ENCODE results near the gene KRABD2.
"Not testable (repeated sequence)": the region's sequence is repeated elsewhere in the genome, so short reads cannot be mapped to it uniquely, and the experiment has no call there.

KRABD2 gene

GRCh38 chr17:8384801-8385378 lies 8.4 kb upstream of the KRABD2 start:
- Mint-ChIP-seq H3K27ac (peak overlapping the region in 1 of 6 donors; percentile 57), H3K36me3 (peaks cover 0 to 21% (median 10%) of the 10 kb centered on the region in 3 donors), H3K9me3 (no peaks in the 10 kb centered on the region), H3K4me1 (peaks cover 72 to 86% of the 10 kb centered on the region in 2 donors), H3K4me3 (peak overlapping the region; percentile 82 to 99 (median 98)), H3K27me3 (ENCODE audit: low read depth in 3 of 3) (peaks cover 2 to 12% (median 8%) of the 10 kb centered on the region in 3 donors)
- no peak for DNase-seq

DNA sequence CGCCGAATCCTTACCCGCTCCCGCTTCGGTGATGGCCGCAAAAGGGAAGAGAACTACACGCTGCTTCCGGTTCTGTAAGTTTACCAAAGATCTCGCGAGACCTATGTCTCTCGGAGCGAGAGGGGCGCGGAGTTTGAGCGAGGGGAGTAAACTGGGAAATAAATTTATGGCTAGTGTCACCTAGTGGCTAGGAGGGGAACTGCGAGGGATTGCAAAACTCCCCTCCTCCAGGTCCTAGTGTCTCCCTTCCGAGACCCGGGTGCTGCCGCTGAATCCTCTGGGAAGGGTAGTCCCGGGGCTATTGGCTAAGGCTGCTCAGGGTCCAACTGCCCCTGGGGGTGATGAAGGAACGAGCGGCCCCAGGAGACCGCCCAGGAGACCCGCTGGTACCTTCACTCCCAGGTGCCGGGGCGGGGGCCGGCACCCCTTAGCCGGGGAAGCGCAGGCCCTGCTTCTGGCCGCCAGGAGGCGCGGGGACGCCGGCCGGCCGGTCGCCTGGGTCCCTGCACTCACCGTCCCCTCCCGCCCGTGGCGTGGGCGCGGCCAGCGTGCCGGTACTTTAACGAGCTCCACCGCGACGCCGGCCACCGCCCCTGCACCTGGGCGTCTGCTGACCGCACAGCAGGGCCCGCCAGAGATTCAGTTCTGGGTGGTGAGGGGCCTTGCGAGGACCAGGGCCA lies 6.8 kb upstream of the KRABD2 start, which contains the start of gene RPL26:
Gene RPL26 (minus strand): TSS at position 51 of the 680 bp plus-strand sequence. CDS start 883 bp downstream, outside the sequence.
- no peaks in the 10 kb centered on the region for H3K9me3 Mint-ChIP-seq
- H3K27me3 Mint-ChIP-seq (ENCODE audit: low read depth in 3 of 3), result peaks cover 2 to 10% (median 8%) of the 10 kb centered on the region in 3 donors
- peaks cover 69 to 86% of the 10 kb centered on the region in 2 donors for H3K4me1 Mint-ChIP-seq
- H3K4me3 Mint-ChIP-seq, result peak within 1 kb of the TSS; percentile 97 to 99 (median 98)
- peak; percentile 96 to 97 (median 97) for DNase-seq
- peak within 1 kb of the TSS; percentile 92 to 98 (median 94) for H3K27ac Mint-ChIP-seq
- H3K36me3 Mint-ChIP-seq, result peaks cover 0 to 33% (median 17%) of the 10 kb centered on the region in 3 donors

- H3K4me1 Mint-ChIP-seq, result peaks cover 65 to 83% of the 10 kb centered on the region in 2 donors
- peaks cover 2 to 11% (median 10%) of the 10 kb centered on the region in 3 donors for H3K27me3 Mint-ChIP-seq (ENCODE audit: low read depth in 3 of 3)
Observed at GRCh38 chr17:8382880-8383142, 6.3 kb upstream of the KRABD2 start.

GRCh38 chr17:8382052-8382879 lies 5.8 kb upstream of the KRABD2 start:
- peak in 1 of 3 donors; percentile 9 for DNase-seq
- Mint-ChIP-seq H3K27me3 (ENCODE audit: low read depth in 3 of 3) (peaks cover 2 to 11% (median 10%) of the 10 kb centered on the region in 3 donors), H3K9me3 (no peaks in the 10 kb centered on the region), H3K27ac (peak overlapping the region; percentile 92 to 98 (median 94)), H3K36me3 (peaks cover 6 to 42% (median 21%) of the 10 kb centered on the region in 3 donors), H3K4me1 (peaks cover 64 to 83% of the 10 kb centered on the region in 2 donors), H3K4me3 (peak overlapping the region; percentile 97 to 99 (median 98))

More at GRCh38 chr17:8382880-8383142, 6.3 kb upstream of the KRABD2 start:
- Mint-ChIP-seq H3K36me3 (peaks cover under 1 to 38% (median 17%) of the 10 kb centered on the region in 3 donors), H3K4me3 (peak overlapping the region; percentile 97 to 99 (median 98)), H3K27ac (peak overlapping the region; percentile 92 to 98 (median 94)), H3K9me3 (no peaks in the 10 kb centered on the region)
- DNase-seq, result no peak

DNA sequence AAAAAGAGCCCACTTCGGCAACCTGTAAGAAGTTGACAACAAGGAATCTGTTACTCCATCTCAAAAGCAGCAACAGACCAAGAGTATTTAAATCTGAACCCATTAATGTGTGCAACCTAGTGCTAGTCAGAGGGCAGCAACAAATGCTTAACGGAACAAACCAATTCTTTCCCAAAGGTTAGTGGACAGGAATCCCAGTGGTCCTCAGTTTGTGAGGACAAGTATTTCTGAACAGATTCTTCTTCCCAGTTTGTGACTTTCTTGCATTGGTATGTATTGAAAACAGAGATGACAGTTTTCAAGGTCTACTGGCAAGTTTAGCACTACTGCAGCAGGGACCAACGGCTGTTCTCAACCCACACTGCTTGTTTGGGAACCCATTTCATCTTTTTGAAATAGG lies 3.5 kb upstream of the KRABD2 start:
- H3K4me3 Mint-ChIP-seq, result peak overlapping the region in 1 of 5 donors; percentile 15
- H3K27ac Mint-ChIP-seq, result peak overlapping the region in 1 of 6 donors; percentile 50
- H3K9me3 Mint-ChIP-seq, result no peaks in the 10 kb centered on the region
- peaks cover 77 to 92% of the 10 kb centered on the region in 2 donors for H3K4me1 Mint-ChIP-seq
- peaks cover 2 to 15% (median 10%) of the 10 kb centered on the region in 3 donors for H3K27me3 Mint-ChIP-seq (ENCODE audit: low read depth in 3 of 3)
- DNase-seq, result no peak
- H3K36me3 Mint-ChIP-seq, result peaks cover 6 to 43% (median 21%) of the 10 kb centered on the region in 3 donors

GRCh38 chr17:8378117-8378516 lies 1.6 kb upstream of the KRABD2 start:
- Mint-ChIP-seq H3K27ac (peak overlapping the region in 3 of 6 donors; percentile 55 to 88 (median 60)), H3K4me1 (peaks cover 66 to 76% of the 10 kb centered on the region in 2 donors), H3K36me3 (peaks cover 6 to 42% (median 20%) of the 10 kb centered on the region in 3 donors), H3K4me3 (peak overlapping the region in 2 of 5 donors; percentile 15 to 42)
- not testable (repeated sequence) for DNase-seq; H3K27me3 Mint-ChIP-seq (ENCODE audit: low read depth in 3 of 3); H3K9me3 Mint-ChIP-seq

GRCh38 chr17:8377422-8377821 lies 918 bp upstream of the KRABD2 start:
- Mint-ChIP-seq H3K4me3 (peak overlapping the region; percentile 33 to 92 (median 88)), H3K27ac (peak overlapping the region; percentile 76 to 92 (median 86)), H3K36me3 (peaks cover 6 to 35% (median 16%) of the 10 kb centered on the region in 3 donors), H3K4me1 (peaks cover 59 to 69% of the 10 kb centered on the region in 2 donors), H3K27me3 (ENCODE audit: low read depth in 3 of 3) (peaks cover 0 to 6% (median 0%) of the 10 kb centered on the region in 3 donors), H3K9me3 (no peaks in the 10 kb centered on the region)
- DNase-seq, result no peak

DNA sequence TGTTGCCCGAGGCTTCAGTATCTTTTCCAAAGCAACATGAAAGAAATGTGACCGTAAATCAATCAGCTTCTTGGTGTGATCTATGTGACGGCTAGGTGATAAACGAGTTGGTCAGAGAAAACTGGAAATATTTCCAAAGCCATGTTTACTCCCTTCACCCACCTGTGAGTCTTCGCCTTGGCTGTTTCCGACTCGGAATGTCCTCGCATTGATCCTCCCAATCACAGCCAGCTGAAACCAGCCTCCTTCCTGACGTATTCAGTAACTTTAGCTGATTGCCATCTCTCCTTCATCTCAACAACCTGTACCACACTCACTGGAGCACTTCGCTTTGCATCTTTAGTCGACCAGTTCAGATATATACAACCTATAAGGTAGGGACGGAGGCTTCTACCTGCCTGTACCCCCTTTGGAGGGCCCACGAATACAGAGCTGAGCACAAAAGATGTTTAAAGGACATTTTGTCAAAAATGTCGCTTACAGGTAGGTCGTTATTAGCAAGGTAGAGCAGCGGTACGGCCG lies 705 bp downstream of the KRABD2 start:
- H3K4me1 Mint-ChIP-seq, result peaks cover 43 to 64% of the 10 kb centered on the region in 2 donors
- no peaks in the 10 kb centered on the region for H3K9me3 Mint-ChIP-seq
- no peak for DNase-seq
- H3K4me3 Mint-ChIP-seq, result peak overlapping the region; percentile 80 to 93 (median 90)
- H3K27ac Mint-ChIP-seq, result peak overlapping the region; percentile 83 to 92 (median 90)
- H3K36me3 Mint-ChIP-seq, result peaks cover 9 to 30% (median 15%) of the 10 kb centered on the region in 3 donors
- peaks cover 0 to 6% (median 0%) of the 10 kb centered on the region in 3 donors for H3K27me3 Mint-ChIP-seq (ENCODE audit: low read depth in 3 of 3)

DNA sequence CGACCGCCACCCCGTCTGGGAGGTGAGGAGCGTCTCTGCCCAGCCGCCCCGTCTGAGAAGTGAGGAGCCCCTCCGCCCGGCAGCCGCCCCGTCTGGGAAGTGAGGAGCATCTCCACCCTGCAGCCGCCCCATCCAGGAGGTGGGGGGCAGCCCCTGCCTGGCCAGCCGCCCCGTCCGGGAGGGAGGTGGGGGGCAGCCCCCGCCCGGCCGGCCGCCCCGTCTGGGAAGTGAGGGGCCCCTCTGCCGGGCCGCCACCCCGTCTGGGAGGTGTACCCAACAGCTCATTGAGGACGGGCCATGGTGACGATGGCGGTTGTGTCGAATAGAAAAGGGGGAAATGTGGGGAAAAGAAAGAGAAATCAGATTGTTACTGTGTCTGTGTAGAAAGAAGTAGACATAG lies 2.6 kb downstream of the KRABD2 start:
- H3K27me3 Mint-ChIP-seq (ENCODE audit: low read depth in 3 of 3); H3K27ac Mint-ChIP-seq; DNase-seq; H3K4me3 Mint-ChIP-seq; H3K9me3 Mint-ChIP-seq: not testable (repeated sequence)
- Mint-ChIP-seq H3K4me1 (peaks cover 32 to 44% of the 10 kb centered on the region in 2 donors), H3K36me3 (peaks cover 22 to 32% (median 24%) of the 10 kb centered on the region in 3 donors)

- no peak for DNase-seq
- peaks cover 24 to 33% of the 10 kb centered on the region in 2 donors for H3K4me1 Mint-ChIP-seq
- H3K36me3 Mint-ChIP-seq, result peaks cover 15 to 24% (median 19%) of the 10 kb centered on the region in 3 donors
- no peak overlapping the region for H3K27ac Mint-ChIP-seq
- H3K27me3 Mint-ChIP-seq (ENCODE audit: low read depth in 3 of 3), result peaks cover 0 to 6% (median 0%) of the 10 kb centered on the region in 3 donors
- no peak overlapping the region for H3K4me3 Mint-ChIP-seq
- no peaks in the 10 kb centered on the region for H3K9me3 Mint-ChIP-seq
Observed at GRCh38 chr17:8372422-8372821, 4.1 kb downstream of the KRABD2 start.

DNA sequence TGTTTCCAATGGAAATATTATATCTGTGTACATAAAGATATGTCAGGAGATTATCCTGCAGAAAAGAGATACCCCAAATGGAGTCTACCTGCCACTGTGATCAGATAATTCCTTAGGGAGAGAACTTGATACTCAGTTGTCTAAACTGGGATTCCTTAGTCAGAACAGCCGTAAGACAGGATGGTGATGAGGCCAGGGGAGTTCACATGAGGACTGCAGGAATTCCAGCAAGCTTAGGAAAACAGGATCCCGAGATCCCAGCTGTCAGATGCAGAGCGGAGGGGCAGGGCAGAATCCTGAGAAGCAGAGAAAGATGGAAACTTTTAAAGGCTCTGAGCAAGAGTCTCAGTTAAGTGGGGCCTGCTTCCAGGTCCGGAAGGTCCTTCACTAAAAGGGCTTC lies 4.7 kb downstream of the KRABD2 start:
- Mint-ChIP-seq H3K4me3 (no peak overlapping the region), H3K36me3 (peaks cover 13 to 20% (median 18%) of the 10 kb centered on the region in 3 donors), H3K27ac (peak overlapping the region in 1 of 6 donors; percentile 3), H3K4me1 (peaks cover 19 to 27% of the 10 kb centered on the region in 2 donors), H3K9me3 (no peaks in the 10 kb centered on the region), H3K27me3 (ENCODE audit: low read depth in 3 of 3) (peaks cover 0 to 6% (median 0%) of the 10 kb centered on the region in 3 donors)
- DNase-seq, result no peak

DNA sequence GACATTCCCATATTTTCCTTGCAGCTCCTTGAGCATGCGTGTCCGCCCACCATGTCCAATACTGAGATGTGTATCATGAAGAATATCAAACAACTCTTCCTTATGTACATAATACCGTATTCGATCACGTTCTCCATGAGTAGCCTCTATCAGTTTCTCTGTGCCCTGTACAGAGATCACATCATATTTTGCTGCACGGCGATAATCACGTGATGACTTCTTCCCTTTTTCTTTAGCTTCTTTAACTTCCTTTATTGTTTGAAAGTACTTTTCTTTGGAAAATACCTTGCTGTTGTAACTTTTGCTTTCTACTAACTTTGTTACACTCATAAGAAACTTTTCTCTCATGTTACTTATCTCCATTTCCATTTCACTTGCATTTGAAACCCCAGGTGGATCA lies 6.6 kb downstream of the KRABD2 start:
- peak overlapping the region in 1 of 6 donors; percentile 16 for H3K27ac Mint-ChIP-seq
- H3K4me3 Mint-ChIP-seq, result no peak overlapping the region
- H3K9me3 Mint-ChIP-seq, result no peaks in the 10 kb centered on the region
- no peak for DNase-seq
- peaks cover 0 to 3% (median 0%) of the 10 kb centered on the region in 3 donors for H3K27me3 Mint-ChIP-seq (ENCODE audit: low read depth in 3 of 3)
- H3K4me1 Mint-ChIP-seq, result peaks cover 3 to 9% of the 10 kb centered on the region in 2 donors
- peaks cover 17 to 20% (median 18%) of the 10 kb centered on the region in 3 donors for H3K36me3 Mint-ChIP-seq

DNA sequence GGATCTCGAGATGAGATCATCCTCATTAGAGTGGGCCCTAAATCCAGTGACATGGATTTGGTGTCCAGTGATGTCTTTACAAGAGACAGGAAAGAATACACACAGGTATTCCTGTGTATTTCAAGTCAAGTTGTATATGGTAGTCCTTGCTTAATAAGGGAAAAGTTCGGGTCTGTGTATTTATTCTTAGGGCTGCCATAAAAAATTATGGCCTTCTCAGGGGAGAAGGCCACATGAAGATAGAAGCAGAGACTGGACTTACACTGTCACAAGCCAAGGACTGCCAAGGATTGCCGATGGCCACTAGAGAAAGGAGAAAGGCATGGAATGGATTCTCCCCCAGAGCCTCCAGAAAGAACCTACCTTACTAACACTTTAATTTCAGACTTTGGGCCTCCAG lies 8.3 kb downstream of the KRABD2 start:
- peaks cover 0 to 9% of the 10 kb centered on the region in 2 donors for H3K4me1 Mint-ChIP-seq
- no peak overlapping the region for H3K4me3 Mint-ChIP-seq
- no peaks in the 10 kb centered on the region for H3K9me3 Mint-ChIP-seq
- H3K27me3 Mint-ChIP-seq (ENCODE audit: low read depth in 3 of 3), result peaks cover 0 to 3% (median 0%) of the 10 kb centered on the region in 3 donors
- H3K27ac Mint-ChIP-seq, result no peak overlapping the region
- no peak for DNase-seq
- peaks cover 17 to 20% (median 18%) of the 10 kb centered on the region in 3 donors for H3K36me3 Mint-ChIP-seq

Measured in immature natural killer cell (primary cell).